ENCODE results near the gene TSHZ3. TPM values are rescaled to one million over a fixed set of nuclear protein-coding genes. Genes with fewer than 3 reads are reported as not detected.

Gene TSHZ3
- total and polyA plus RNA-seq, 2 experiments from 2014 or later = 19.6 to 24.0 TPM

- 93 to 94% methylated on average over 20 of the region's 20 CpGs for WGBS, 2 experiments (ENCODE audit: low coverage in 1 of 2, low lambda C conversion rate in 2 of 2, missing lambda C conversion rate in 2 of 2)
- H4K20me1 ChIP-seq (ENCODE audit: insufficient read depth) = no peaks in the 10 kb centered on the region
- H2AFZ ChIP-seq = no peak overlapping the region
- no peak overlapping the region for H3K4me3 ChIP-seq
- H3K9me2 ChIP-seq (ENCODE audit: insufficient read depth) = no peaks in the 10 kb centered on the region
- in situ Hi-C loops (cut with MboI) = no loop called here
- no peak for DNase-seq
- TF ChIP-seq EZH2 (IDR thresholded peaks at IDR 0.05; ENCODE audit: insufficient read depth, poor library complexity, severe bottlenecking) = no peak
- no peak for TF ChIP-seq EZH2phosphoT487 (IDR thresholded peaks at IDR 0.05; ENCODE audit: insufficient read depth, low read depth)
- no peaks in the 10 kb centered on the region for H3K9me3 ChIP-seq (ENCODE audit: low read depth)
- H3K4me2 ChIP-seq (ENCODE audit: unreplicated experiment) = no peak overlapping the region
- no peak overlapping the region for H3K9ac ChIP-seq
- H3K4me1 ChIP-seq (ENCODE audit: insufficient read depth) = peaks cover 55% of the 10 kb centered on the region
- peaks cover 98% of the 10 kb centered on the region for H3K79me2 ChIP-seq (ENCODE audit: insufficient read depth)
- H3K27ac ChIP-seq = no peak overlapping the region
- H3K27me3 ChIP-seq (replicated peaks; ENCODE audit: insufficient read depth) = no peaks in the 10 kb centered on the region
- peaks cover 13% of the 10 kb centered on the region; the same call in 1 of the 2 replicates for H3K36me3 ChIP-seq (ENCODE audit: low read depth)
- H3F3A ChIP-seq (ENCODE audit: insufficient read depth) = peaks cover 28% of the 10 kb centered on the region
These were observed 35.8 kb downstream of the TSHZ3 start for GRCh38 chr19:31313291-31314030.

GRCh38 chr19:31312677-31313244 is 36.5 kb downstream of the TSHZ3 start:
- no peaks in the 10 kb centered on the region for H4K20me1 ChIP-seq (ENCODE audit: insufficient read depth)
- H3K27me3 ChIP-seq (replicated peaks; ENCODE audit: insufficient read depth) = no peaks in the 10 kb centered on the region
- H3K9me2 ChIP-seq (ENCODE audit: insufficient read depth) = no peaks in the 10 kb centered on the region
- in situ Hi-C loops (cut with MboI) = no loop called here
- no peaks in the 10 kb centered on the region for H3K9me3 ChIP-seq (ENCODE audit: low read depth)
- no peak overlapping the region for H2AFZ ChIP-seq
- DNase-seq = no peak
- H3K79me2 ChIP-seq (ENCODE audit: insufficient read depth) = peaks cover 98% of the 10 kb centered on the region
- H3K9ac ChIP-seq = peak overlapping the region; percentile 50; the same call in 1 of the 2 replicates
- H3F3A ChIP-seq (ENCODE audit: insufficient read depth) = peaks cover 26% of the 10 kb centered on the region
- H3K36me3 ChIP-seq (ENCODE audit: low read depth) = peaks cover 13% of the 10 kb centered on the region; the same call in 1 of the 2 replicates
- WGBS, 2 experiments (ENCODE audit: low coverage in 1 of 2, low lambda C conversion rate in 2 of 2, missing lambda C conversion rate in 2 of 2) = 82 to 85% methylated on average over 10 of the region's 10 CpGs
- no peak overlapping the region for H3K4me3 ChIP-seq
- no peak overlapping the region for H3K4me2 ChIP-seq (ENCODE audit: unreplicated experiment)
- peaks cover 48% of the 10 kb centered on the region for H3K4me1 ChIP-seq (ENCODE audit: insufficient read depth)
- peak overlapping the region; percentile 77 for H3K27ac ChIP-seq
- TF ChIP-seq EZH2phosphoT487 (IDR thresholded peaks at IDR 0.05; ENCODE audit: insufficient read depth, low read depth) (no peak), EZH2 (IDR thresholded peaks at IDR 0.05; ENCODE audit: insufficient read depth, poor library complexity, severe bottlenecking) (no peak)

GRCh38 chr19:31312009-31312676 is 37.1 kb downstream of the TSHZ3 start:
- Histone ChIP-seq H3K27me3 (replicated peaks; ENCODE audit: insufficient read depth) (no peaks in the 10 kb centered on the region), H3F3A (ENCODE audit: insufficient read depth) (peaks cover 22% of the 10 kb centered on the region), H3K36me3 (ENCODE audit: low read depth) (peaks cover 13% of the 10 kb centered on the region; the same call in 1 of the 2 replicates), H3K79me2 (ENCODE audit: insufficient read depth) (peaks cover 98% of the 10 kb centered on the region), H3K27ac (peak overlapping the region; percentile 77), H3K4me3 (no peak overlapping the region), H2AFZ (no peak overlapping the region), H3K4me2 (ENCODE audit: unreplicated experiment) (peak overlapping the region; percentile 18), H3K9ac (peak overlapping the region; percentile 50), H4K20me1 (ENCODE audit: insufficient read depth) (no peaks in the 10 kb centered on the region), H3K9me2 (ENCODE audit: insufficient read depth) (no peaks in the 10 kb centered on the region), H3K4me1 (ENCODE audit: insufficient read depth) (peaks cover 42% of the 10 kb centered on the region), H3K9me3 (ENCODE audit: low read depth) (no peaks in the 10 kb centered on the region)
- in situ Hi-C loops (cut with MboI) = no loop called here
- WGBS, 2 experiments (ENCODE audit: low coverage in 1 of 2, low lambda C conversion rate in 2 of 2, missing lambda C conversion rate in 2 of 2) = 67 to 68% methylated on average over 7 of the region's 7 CpGs
- TF ChIP-seq EZH2phosphoT487 (IDR thresholded peaks at IDR 0.05; ENCODE audit: insufficient read depth, low read depth) = no peak
- no peak for TF ChIP-seq EZH2 (IDR thresholded peaks at IDR 0.05; ENCODE audit: insufficient read depth, poor library complexity, severe bottlenecking)
- DNase-seq = peak; percentile 87

- H3K36me3 ChIP-seq (ENCODE audit: low read depth) = peaks cover 13% of the 10 kb centered on the region; the same call in 1 of the 2 replicates
- H3K9me3 ChIP-seq (ENCODE audit: low read depth) = no peaks in the 10 kb centered on the region
- no peak overlapping the region for H3K9ac ChIP-seq
- H3F3A ChIP-seq (ENCODE audit: insufficient read depth) = peaks cover 12% of the 10 kb centered on the region
- WGBS, 2 experiments (ENCODE audit: low coverage in 1 of 2, low lambda C conversion rate in 2 of 2, missing lambda C conversion rate in 2 of 2) = 91 to 94% methylated on average over 4 of the region's 4 CpGs
- no peak overlapping the region for H3K4me2 ChIP-seq (ENCODE audit: unreplicated experiment)
- no peaks in the 10 kb centered on the region for H3K27me3 ChIP-seq (replicated peaks; ENCODE audit: insufficient read depth)
- H3K9me2 ChIP-seq (ENCODE audit: insufficient read depth) = no peaks in the 10 kb centered on the region
- H4K20me1 ChIP-seq (ENCODE audit: insufficient read depth) = no peaks in the 10 kb centered on the region; the same call in 1 of the 2 replicates
- no peak overlapping the region for H3K4me3 ChIP-seq
- in situ Hi-C loops (cut with MboI) = no loop called here
- no peak overlapping the region for H2AFZ ChIP-seq
- TF ChIP-seq EZH2phosphoT487 (IDR thresholded peaks at IDR 0.05; ENCODE audit: insufficient read depth, low read depth) = no peak
- no peak for TF ChIP-seq EZH2 (IDR thresholded peaks at IDR 0.05; ENCODE audit: insufficient read depth, poor library complexity, severe bottlenecking)
- peaks cover 31% of the 10 kb centered on the region for H3K4me1 ChIP-seq (ENCODE audit: insufficient read depth)
- DNase-seq = no peak
- H3K27ac ChIP-seq = 0 out of 2 replicates have a peak overlapping the region, but pooled peaks have one; percentile 10
- H3K79me2 ChIP-seq (ENCODE audit: insufficient read depth) = peaks cover 100% of the 10 kb centered on the region
These were observed 38.7 kb downstream of the TSHZ3 start for GRCh38 chr19:31310432-31311133.

All from GM23248 (cell line).